SK-N-SH (cell line): ENCODE results near the gene PEPD. TPM values are rescaled to one million over a fixed set of nuclear protein-coding genes. Genes with fewer than 3 reads are reported as not detected.

ENCODE experiments used
- CTCF ChIA-PET: fragments of 300-600, 350-600 bp; formaldehyde crosslinking; extraction: SDS; loops from one replicate; lab custom pipeline; 2021; lab: Yijun Ruan, JAX
- POLR2A ChIA-PET: fragments of 350-600 bp; sonication (Branson Sonifier 250); formaldehyde crosslinking; extraction: SDS; loops from one replicate; lab custom pipeline; 2020; ENCODE audit warnings: antibody characterized with exemption, inconsistent platforms; lab: Yijun Ruan, JAX
- DNase-seq: peaks from one replicate; pipeline ENCODE4 v3.0.0; 2012
- H2AFZ ChIP-seq: fragments of 200-600 bp; sonication (generic); 2 replicates; pipeline ENCODE4 v1.8.1; 2016; ENCODE audit warnings: antibody characterized with exemption, mild to moderate bottlenecking, low read depth
- H3F3A ChIP-seq: fragments of 200-600 bp; sonication (generic); replicated peaks from 2 replicates; pipeline ENCODE3; 2016; ENCODE audit warnings: antibody characterized with exemption, mild to moderate bottlenecking; ENCODE audit not compliant: insufficient read depth
- H3K27ac ChIP-seq, 2 experiments: fragments of 200-500 bp in 1 of 2; fragments of 200-600 bp in 1 of 2; sonication (Bioruptor generic) in 1 of 2; sonication (generic), shearing (Covaris generic) in 1 of 2; 2 replicates each; pipeline versions ENCODE4 v1.5.1 to v1.6.1; 2014 to 2016; ENCODE audit warnings: low read depth in 2 of 2, inconsistent platforms in 1 of 2, low read length in 1 of 2, mild to moderate bottlenecking in 1 of 2, mixed read lengths in 1 of 2
- H3K27me3 ChIP-seq: fragments of 200-600 bp; sonication (generic), shearing (Covaris generic); 2 replicates; pipeline ENCODE4 v1.6.1; 2016; ENCODE audit warnings: mixed run types; ENCODE audit not compliant: insufficient read depth
- H3K36me3 ChIP-seq, 2 experiments: fragments of 200-500 bp in 1 of 2; fragments of 200-600 bp in 1 of 2; sonication (Bioruptor generic) in 1 of 2; sonication (generic) in 1 of 2; replicated peaks in 1 of 2; 2 replicates each; pipeline versions ENCODE3 to v1.5.1; 2014 to 2016; ENCODE audit warnings: low read length in 1 of 2, mild to moderate bottlenecking in 1 of 2; ENCODE audit not compliant: insufficient read depth in 2 of 2, control insufficient read depth in 1 of 2
- H3K4me1 ChIP-seq, 2 experiments: fragments of 200-500 bp in 1 of 2; fragments of 200-600 bp in 1 of 2; sonication (Bioruptor generic) in 1 of 2; sonication (generic), shearing (Covaris generic) in 1 of 2; 2 replicates each; pipeline versions ENCODE4 v1.5.1 to v1.6.1; 2014 to 2016; ENCODE audit warnings: low read depth in 1 of 2, low read length in 1 of 2, mixed run types in 1 of 2; ENCODE audit not compliant: insufficient read depth in 2 of 2, control insufficient read depth in 1 of 2
- H3K4me2 ChIP-seq: fragments of 200-600 bp; sonication (generic), shearing (Covaris generic); 2 replicates; pipeline ENCODE4 v1.6.1; 2017; ENCODE audit warnings: mixed run types
- H3K4me3 ChIP-seq, 2 experiments: fragments of 200-500 bp in 1 of 2; fragments of 200-600 bp in 1 of 2; sonication (Bioruptor generic) in 1 of 2; sonication (generic), shearing (Covaris generic) in 1 of 2; 2 replicates each; pipeline versions ENCODE4 v1.5.1 to v1.8.1; 2014 to 2016; ENCODE audit warnings: low read depth in 2 of 2, inconsistent platforms in 1 of 2, low read length in 1 of 2, mild to moderate bottlenecking in 1 of 2, mixed read lengths in 1 of 2, moderate library complexity in 1 of 2
- H3K79me2 ChIP-seq: fragments of 200-600 bp; sonication (generic); 2 replicates; pipeline ENCODE4 v1.8.1; 2017; ENCODE audit warnings: mild to moderate bottlenecking; ENCODE audit not compliant: insufficient read depth
- H3K9ac ChIP-seq: fragments of 200-600 bp; sonication (generic); 2 replicates; pipeline ENCODE4 v1.6.1; 2017; ENCODE audit warnings: mixed run types
- H3K9me2 ChIP-seq: fragments of 200-600 bp; sonication (generic); 2 replicates; pipeline ENCODE4 v1.6.1; 2017; ENCODE audit warnings: mixed run types
- H3K9me3 ChIP-seq: fragments of 200-600 bp; sonication (generic); 2 replicates; pipeline ENCODE4 v1.6.1; 2017; ENCODE audit warnings: mixed run types, mild to moderate bottlenecking, moderate library complexity
- H4K20me1 ChIP-seq: fragments of 200-600 bp; sonication (generic); 2 replicates; pipeline ENCODE4 v1.6.1; 2017; ENCODE audit warnings: mild to moderate bottlenecking, mixed run types; ENCODE audit not compliant: insufficient read depth
- CHD2 ChIP-seq: fragments of 150-350 bp; IDR thresholded peaks from 2 replicates; pipeline ENCODE4 v1.6.1; 2018; ENCODE audit warnings: low read length; ENCODE audit not compliant: partially characterized antibody
- EZH2phosphoT487 ChIP-seq: fragments of 200-600 bp; sonication (generic); IDR thresholded peaks from 2 replicates; pipeline ENCODE4 v1.6.1; 2017; ENCODE audit warnings: low read depth, mixed run types, mild to moderate bottlenecking, antibody characterized with exemption, moderate library complexity, borderline replicate concordance
- FOXM1 ChIP-seq: IDR thresholded peaks from 2 replicates; pipeline ENCODE4 v1.4.0; 2012; ENCODE audit warnings: low read depth, mild to moderate bottlenecking
- GABPA ChIP-seq: IDR thresholded peaks from 2 replicates; pipeline ENCODE4 v1.4.0; 2012; ENCODE audit warnings: low read depth, mild to moderate bottlenecking
- JUND ChIP-seq: IDR thresholded peaks from 2 replicates; pipeline ENCODE4 v1.4.0; 2012
- MEF2A ChIP-seq: IDR thresholded peaks from 2 replicates; pipeline ENCODE4 v1.4.0; 2012; ENCODE audit warnings: low read depth, borderline replicate concordance
- NRF1 ChIP-seq: IDR thresholded peaks from 2 replicates; pipeline ENCODE4 v1.6.1; 2012; ENCODE audit warnings: low read depth, mild to moderate bottlenecking, low read length
- POLR2AphosphoS5 ChIP-seq: IDR thresholded peaks from 2 replicates; pipeline ENCODE4 v1.6.1; 2012; ENCODE audit warnings: low read depth, low read length
- RCOR1 ChIP-seq: fragments of 150-350 bp; IDR thresholded peaks from 2 replicates; pipeline ENCODE4 v1.6.1; 2017; ENCODE audit warnings: antibody characterized with exemption, low read length
- RXRA ChIP-seq: IDR thresholded peaks from 2 replicates; pipeline ENCODE4 v1.4.0; 2012; ENCODE audit warnings: low read depth, mild to moderate bottlenecking, borderline replicate concordance
- SIN3A ChIP-seq: IDR thresholded peaks from 2 replicates; pipeline ENCODE4 v1.6.1; 2012; ENCODE audit warnings: low read depth, mild to moderate bottlenecking, low read length, moderate library complexity, borderline replicate concordance
- TAF1 ChIP-seq: IDR thresholded peaks from 2 replicates; pipeline ENCODE4 v1.6.1; 2012; ENCODE audit warnings: low read depth, mild to moderate bottlenecking, low read length, moderate library complexity, borderline replicate concordance
- YY1 ChIP-seq: IDR thresholded peaks from 2 replicates; pipeline ENCODE4 v1.4.0; 2012; ENCODE audit warnings: low read depth, mild to moderate bottlenecking
- WGBS: methylation state at CpG from one replicate; pipeline ENCODE4 v1.1.6; 2017; ENCODE audit warnings: low lambda C conversion rate; 5-methylcytosine and 5-hydroxymethylcytosine counted together
- polyA plus RNA-seq, 3 experiments: library from polyadenylated mRNA; depleted of rRNA; stranded (reverse); fragments of >200 nt; gene quantifications; 2 replicates each; pipeline ENCODE4 v1.2.3, GENCODE V29; 2012
- TF ChIP-seq, protein P1 (sequence below): fragments of 200-600 bp; sonication (generic); IDR thresholded peaks from 2 replicates; pipeline ENCODE4 v1.6.1; 2017; ENCODE audit warnings: antibody characterized with exemption, mild to moderate bottlenecking, moderate library complexity
- TF ChIP-seq, protein P2 (sequence below): IDR thresholded peaks from 2 replicates; pipeline ENCODE4; 2012
- TF ChIP-seq, protein P3 (sequence below): IDR thresholded peaks from 2 replicates; pipeline ENCODE4 v1.4.0; 2012; ENCODE audit warnings: low read depth, borderline replicate concordance
- TF ChIP-seq, protein P4 (sequence below): fragments of 150-350 bp; IDR thresholded peaks from 2 replicates; pipeline ENCODE4 v1.6.1; 2016; ENCODE audit warnings: mild to moderate bottlenecking, low read depth, low read length
- TF ChIP-seq, protein P5 (sequence below): IDR thresholded peaks from 2 replicates; pipeline ENCODE4 v1.4.0; 2012; ENCODE audit warnings: low read depth
- TF ChIP-seq, protein P6 (sequence below): IDR thresholded peaks from 2 replicates; pipeline ENCODE4 v1.6.1; 2012; ENCODE audit warnings: mild to moderate bottlenecking, low read depth, low read length, moderate library complexity

PEPD gene
- polyA plus RNA-seq, 1 of the 3 experiments (the other 2 are of a cell fraction), result 88.9 TPM

DNA sequence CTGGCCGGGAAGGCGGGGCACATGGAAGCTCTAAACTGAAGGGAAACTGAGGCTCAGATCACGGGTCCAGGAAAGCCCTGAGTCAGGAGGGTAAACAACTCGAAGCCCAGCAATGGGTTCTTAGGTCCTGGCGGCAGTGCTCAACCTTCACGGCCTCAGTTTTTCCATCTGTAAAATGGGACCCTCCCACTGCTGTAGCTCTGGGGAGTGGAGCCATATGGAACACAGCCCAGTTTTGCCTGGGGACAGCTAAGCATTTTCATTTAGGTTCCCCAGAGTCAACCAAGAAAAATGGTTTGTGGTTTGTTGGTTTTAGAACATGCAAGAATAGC, 117.7 kb downstream of the PEPD start:
- H3K9me2 ChIP-seq, result no peaks in the 10 kb centered on the region
- no peak overlapping the region for H3K9ac ChIP-seq
- no peaks in the 10 kb centered on the region for H3F3A ChIP-seq
- WGBS, result 85% methylated on average over 6 of the region's 6 CpGs
- TF ChIP-seq, protein P1, sequence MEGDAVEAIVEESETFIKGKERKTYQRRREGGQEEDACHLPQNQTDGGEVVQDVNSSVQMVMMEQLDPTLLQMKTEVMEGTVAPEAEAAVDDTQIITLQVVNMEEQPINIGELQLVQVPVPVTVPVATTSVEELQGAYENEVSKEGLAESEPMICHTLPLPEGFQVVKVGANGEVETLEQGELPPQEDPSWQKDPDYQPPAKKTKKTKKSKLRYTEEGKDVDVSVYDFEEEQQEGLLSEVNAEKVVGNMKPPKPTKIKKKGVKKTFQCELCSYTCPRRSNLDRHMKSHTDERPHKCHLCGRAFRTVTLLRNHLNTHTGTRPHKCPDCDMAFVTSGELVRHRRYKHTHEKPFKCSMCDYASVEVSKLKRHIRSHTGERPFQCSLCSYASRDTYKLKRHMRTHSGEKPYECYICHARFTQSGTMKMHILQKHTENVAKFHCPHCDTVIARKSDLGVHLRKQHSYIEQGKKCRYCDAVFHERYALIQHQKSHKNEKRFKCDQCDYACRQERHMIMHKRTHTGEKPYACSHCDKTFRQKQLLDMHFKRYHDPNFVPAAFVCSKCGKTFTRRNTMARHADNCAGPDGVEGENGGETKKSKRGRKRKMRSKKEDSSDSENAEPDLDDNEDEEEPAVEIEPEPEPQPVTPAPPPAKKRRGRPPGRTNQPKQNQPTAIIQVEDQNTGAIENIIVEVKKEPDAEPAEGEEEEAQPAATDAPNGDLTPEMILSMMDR, result no peak
- TF ChIP-seq POLR2AphosphoS5, result no peak
- no peak for TF ChIP-seq RCOR1
- no peak for TF ChIP-seq EZH2phosphoT487
- TF ChIP-seq NRF1, result no peak
- TF ChIP-seq, protein P2, sequence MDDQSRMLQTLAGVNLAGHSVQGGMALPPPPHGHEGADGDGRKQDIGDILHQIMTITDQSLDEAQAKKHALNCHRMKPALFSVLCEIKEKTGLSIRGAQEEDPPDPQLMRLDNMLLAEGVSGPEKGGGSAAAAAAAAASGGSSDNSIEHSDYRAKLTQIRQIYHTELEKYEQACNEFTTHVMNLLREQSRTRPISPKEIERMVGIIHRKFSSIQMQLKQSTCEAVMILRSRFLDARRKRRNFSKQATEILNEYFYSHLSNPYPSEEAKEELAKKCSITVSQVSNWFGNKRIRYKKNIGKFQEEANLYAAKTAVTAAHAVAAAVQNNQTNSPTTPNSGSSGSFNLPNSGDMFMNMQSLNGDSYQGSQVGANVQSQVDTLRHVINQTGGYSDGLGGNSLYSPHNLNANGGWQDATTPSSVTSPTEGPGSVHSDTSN, result no peak
- TF ChIP-seq MEF2A, result no peak
- TF ChIP-seq, protein P3, sequence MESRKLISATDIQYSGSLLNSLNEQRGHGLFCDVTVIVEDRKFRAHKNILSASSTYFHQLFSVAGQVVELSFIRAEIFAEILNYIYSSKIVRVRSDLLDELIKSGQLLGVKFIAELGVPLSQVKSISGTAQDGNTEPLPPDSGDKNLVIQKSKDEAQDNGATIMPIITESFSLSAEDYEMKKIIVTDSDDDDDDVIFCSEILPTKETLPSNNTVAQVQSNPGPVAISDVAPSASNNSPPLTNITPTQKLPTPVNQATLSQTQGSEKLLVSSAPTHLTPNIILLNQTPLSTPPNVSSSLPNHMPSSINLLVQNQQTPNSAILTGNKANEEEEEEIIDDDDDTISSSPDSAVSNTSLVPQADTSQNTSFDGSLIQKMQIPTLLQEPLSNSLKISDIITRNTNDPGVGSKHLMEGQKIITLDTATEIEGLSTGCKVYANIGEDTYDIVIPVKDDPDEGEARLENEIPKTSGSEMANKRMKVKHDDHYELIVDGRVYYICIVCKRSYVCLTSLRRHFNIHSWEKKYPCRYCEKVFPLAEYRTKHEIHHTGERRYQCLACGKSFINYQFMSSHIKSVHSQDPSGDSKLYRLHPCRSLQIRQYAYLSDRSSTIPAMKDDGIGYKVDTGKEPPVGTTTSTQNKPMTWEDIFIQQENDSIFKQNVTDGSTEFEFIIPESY, result no peak
- TF ChIP-seq SIN3A, result no peak
- no peak for TF ChIP-seq JUND
- no peak for TF ChIP-seq FOXM1
- TF ChIP-seq, protein P4, sequence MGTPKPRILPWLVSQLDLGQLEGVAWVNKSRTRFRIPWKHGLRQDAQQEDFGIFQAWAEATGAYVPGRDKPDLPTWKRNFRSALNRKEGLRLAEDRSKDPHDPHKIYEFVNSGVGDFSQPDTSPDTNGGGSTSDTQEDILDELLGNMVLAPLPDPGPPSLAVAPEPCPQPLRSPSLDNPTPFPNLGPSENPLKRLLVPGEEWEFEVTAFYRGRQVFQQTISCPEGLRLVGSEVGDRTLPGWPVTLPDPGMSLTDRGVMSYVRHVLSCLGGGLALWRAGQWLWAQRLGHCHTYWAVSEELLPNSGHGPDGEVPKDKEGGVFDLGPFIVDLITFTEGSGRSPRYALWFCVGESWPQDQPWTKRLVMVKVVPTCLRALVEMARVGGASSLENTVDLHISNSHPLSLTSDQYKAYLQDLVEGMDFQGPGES, result no peak
- no peak for TF ChIP-seq CHD2
- no peak for TF ChIP-seq GABPA
- TF ChIP-seq, protein P5, sequence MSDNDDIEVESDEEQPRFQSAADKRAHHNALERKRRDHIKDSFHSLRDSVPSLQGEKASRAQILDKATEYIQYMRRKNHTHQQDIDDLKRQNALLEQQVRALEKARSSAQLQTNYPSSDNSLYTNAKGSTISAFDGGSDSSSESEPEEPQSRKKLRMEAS, result no peak
- TF ChIP-seq YY1, result no peak
- TF ChIP-seq RXRA, result no peak
- TF ChIP-seq, protein P6, sequence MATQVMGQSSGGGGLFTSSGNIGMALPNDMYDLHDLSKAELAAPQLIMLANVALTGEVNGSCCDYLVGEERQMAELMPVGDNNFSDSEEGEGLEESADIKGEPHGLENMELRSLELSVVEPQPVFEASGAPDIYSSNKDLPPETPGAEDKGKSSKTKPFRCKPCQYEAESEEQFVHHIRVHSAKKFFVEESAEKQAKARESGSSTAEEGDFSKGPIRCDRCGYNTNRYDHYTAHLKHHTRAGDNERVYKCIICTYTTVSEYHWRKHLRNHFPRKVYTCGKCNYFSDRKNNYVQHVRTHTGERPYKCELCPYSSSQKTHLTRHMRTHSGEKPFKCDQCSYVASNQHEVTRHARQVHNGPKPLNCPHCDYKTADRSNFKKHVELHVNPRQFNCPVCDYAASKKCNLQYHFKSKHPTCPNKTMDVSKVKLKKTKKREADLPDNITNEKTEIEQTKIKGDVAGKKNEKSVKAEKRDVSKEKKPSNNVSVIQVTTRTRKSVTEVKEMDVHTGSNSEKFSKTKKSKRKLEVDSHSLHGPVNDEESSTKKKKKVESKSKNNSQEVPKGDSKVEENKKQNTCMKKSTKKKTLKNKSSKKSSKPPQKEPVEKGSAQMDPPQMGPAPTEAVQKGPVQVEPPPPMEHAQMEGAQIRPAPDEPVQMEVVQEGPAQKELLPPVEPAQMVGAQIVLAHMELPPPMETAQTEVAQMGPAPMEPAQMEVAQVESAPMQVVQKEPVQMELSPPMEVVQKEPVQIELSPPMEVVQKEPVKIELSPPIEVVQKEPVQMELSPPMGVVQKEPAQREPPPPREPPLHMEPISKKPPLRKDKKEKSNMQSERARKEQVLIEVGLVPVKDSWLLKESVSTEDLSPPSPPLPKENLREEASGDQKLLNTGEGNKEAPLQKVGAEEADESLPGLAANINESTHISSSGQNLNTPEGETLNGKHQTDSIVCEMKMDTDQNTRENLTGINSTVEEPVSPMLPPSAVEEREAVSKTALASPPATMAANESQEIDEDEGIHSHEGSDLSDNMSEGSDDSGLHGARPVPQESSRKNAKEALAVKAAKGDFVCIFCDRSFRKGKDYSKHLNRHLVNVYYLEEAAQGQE, result no peak
- TF ChIP-seq TAF1, result no peak
- TF ChIP-seq, all 33 proteins: peak for 0
- ChIA-PET POLR2A (no interaction called here), CTCF (interaction anchor here (0.7 to 22.5 kb wide), 7 partner anchors 10 to 374 kb away, joined by 3 to 511 read pairs (median 43); partner anchors contain the start of gene CEBPA)
- Histone ChIP-seq H3K27ac (no peak overlapping the region), H3K79me2 (no peaks in the 10 kb centered on the region), H3K27me3 (no peaks in the 10 kb centered on the region), H4K20me1 (no peaks in the 10 kb centered on the region), H3K9me3 (no peaks in the 10 kb centered on the region), H3K4me2 (no peak overlapping the region), H3K4me1 (peaks cover 0 to 17% of the 10 kb centered on the region in 2 experiments; a peak in 1 of 4 replicates), H3K36me3 (no peaks in the 10 kb centered on the region), H2AFZ (no peak overlapping the region), H3K4me3 (no peak overlapping the region)
- no peak for DNase-seq
